Activated CD4-positive, CD25-positive, alpha-beta regulatory T cell treated with anti-CD3 and anti-CD28 coated beads, Interleukin-2, amount 50 U/mL, for 24 hours (primary cell): ENCODE results near the gene OSBPL2.

Source experiments
- ATAC-seq, 2 donors: fragments of 150-1000 bp; cut with Tn5 transposase; one replicate each; pipeline ENCODE4 v1.10.0; 2021; ENCODE audit warnings: mild to moderate bottlenecking in 1 of 2, moderate library complexity in 1 of 2

OSBPL2 gene

GRCh38 chr20:62237801-62238568 is at the start of gene OSBPL2:
Gene OSBPL2 (plus strand): TSS chr20:62238521. CDS start chr20:62256185, 17,664 bp downstream.
- peak; percentile 98 to 99 for ATAC-seq

- ATAC-seq, result no peak
These were observed 47.5 kb upstream of the OSBPL2 start for GRCh38 chr20:62190639-62191411.

GRCh38 chr20:62191781-62192559 is 46.4 kb upstream of the OSBPL2 start:
- no peak for ATAC-seq

- ATAC-seq, result no peak
These were observed 45.7 kb upstream of the OSBPL2 start for GRCh38 chr20:62192635-62193034.

GRCh38 chr20:62193079-62194025 is 45.0 kb upstream of the OSBPL2 start:
- ATAC-seq, result no peak

GRCh38 chr20:62195075-62195405 is 43.3 kb upstream of the OSBPL2 start:
- no peak for ATAC-seq

- ATAC-seq, result no peak
These were observed 42.6 kb upstream of the OSBPL2 start for GRCh38 chr20:62195736-62196135.

GRCh38 chr20:62196286-62196685 is 42.0 kb upstream of the OSBPL2 start:
- ATAC-seq, result no peak

- no peak for ATAC-seq
These were observed 41.0 kb upstream of the OSBPL2 start for GRCh38 chr20:62197311-62197710.

- ATAC-seq, result no peak
These were observed 40.5 kb upstream of the OSBPL2 start for GRCh38 chr20:62197801-62198200.

GRCh38 chr20:62198496-62198895 is 39.8 kb upstream of the OSBPL2 start:
- ATAC-seq, result no peak

GRCh38 chr20:62198931-62199330 is 39.4 kb upstream of the OSBPL2 start:
- no peak for ATAC-seq

GRCh38 chr20:62200491-62201172 is 37.7 kb upstream of the OSBPL2 start:
- ATAC-seq, result no peak

GRCh38 chr20:62201173-62202082 is 36.9 kb upstream of the OSBPL2 start:
- no peak for ATAC-seq

- ATAC-seq, result no peak
These were observed 36.3 kb upstream of the OSBPL2 start for GRCh38 chr20:62202083-62202395.

GRCh38 chr20:62202676-62203377 is 35.5 kb upstream of the OSBPL2 start:
- no peak for ATAC-seq

GRCh38 chr20:62203378-62204030 is 34.8 kb upstream of the OSBPL2 start:
- ATAC-seq, result no peak

- ATAC-seq, result no peak
These were observed 32.5 kb upstream of the OSBPL2 start for GRCh38 chr20:62205618-62206387.

GRCh38 chr20:62206388-62206775 is 31.9 kb upstream of the OSBPL2 start:
- no peak for ATAC-seq
